ENCODE data around the gene SSBP3.

GRCh38 chr1:54407154-54407403 is 885 bp upstream of the SSBP3 start:
- TF ChIP-seq CTCF (IDR thresholded peaks at IDR 0.05) (no peak), ZFX (IDR thresholded peaks at IDR 0.05; ENCODE audit: borderline replicate concordance) (no peak)
